HFFc6 (cell line): ENCODE measurements around the gene SMPD3. TPM values are rescaled to one million over a fixed set of nuclear protein-coding genes. Genes with fewer than 3 reads are reported as not detected.

Source experiments
- DNase-seq: peaks from one replicate; pipeline ENCODE4 v3.0.0-alpha.2; 2018
- H3K27ac Mint-ChIP-seq: 2 replicates; pipeline ENCODE4 v1.8.0; 2020; ENCODE audit warnings: mild to moderate bottlenecking, mixed read lengths
- H3K27me3 Mint-ChIP-seq: 2 replicates; pipeline ENCODE4 v1.8.0; 2021; ENCODE audit warnings: mild to moderate bottlenecking, moderate library complexity, mixed read lengths; ENCODE audit not compliant: insufficient read depth
- H3K36me3 Mint-ChIP-seq: 2 replicates; pipeline ENCODE4 v1.8.0; 2021; ENCODE audit warnings: low read depth, mixed read lengths
- H3K4me1 Mint-ChIP-seq: 2 replicates; pipeline ENCODE4 v1.8.0; 2020; ENCODE audit warnings: low read depth, mixed read lengths
- H3K4me3 Mint-ChIP-seq: 2 replicates; pipeline ENCODE4 v1.8.0; 2020; ENCODE audit warnings: mild to moderate bottlenecking, moderate library complexity, mixed read lengths
- H3K9me3 Mint-ChIP-seq: 2 replicates; pipeline ENCODE4 v1.8.0; 2020; ENCODE audit warnings: mild to moderate bottlenecking, mixed read lengths
- CTCF ChIP-seq: fragments of 200-600 bp; sonication (generic); IDR thresholded peaks from 2 replicates; pipeline ENCODE4 v1.5.0; 2021; ENCODE audit warnings: antibody characterized with exemption, mild to moderate bottlenecking
- total RNA-seq, 6 experiments: library from RNA; stranded (reverse); fragmentation: NEBNext Ultra II Directional; extraction: Animal tissue kit (Norgen Biotek cat#: 25700); gene quantifications; 2 replicates in 1 of 6; 3 replicates in 5 of 6; pipeline ENCODE4 v1.2.3, GENCODE V29; 2021

Gene SMPD3
- total RNA-seq, 6 experiments from 2014 or later = 0.05 to 0.73 (median 0.30) TPM

- Mint-ChIP-seq H3K27me3 (peaks cover 30% of the 10 kb centered on the region), H3K4me3 (no peak overlapping the region), H3K9me3 (no peaks in the 10 kb centered on the region), H3K27ac (no peak overlapping the region), H3K4me1 (no peaks in the 10 kb centered on the region), H3K36me3 (no peaks in the 10 kb centered on the region)
- DNase-seq = no peak
- no peak for TF ChIP-seq CTCF
These were observed 73.2 kb downstream of the SMPD3 start for GRCh38 chr16:68374961-68375660.

DNA sequence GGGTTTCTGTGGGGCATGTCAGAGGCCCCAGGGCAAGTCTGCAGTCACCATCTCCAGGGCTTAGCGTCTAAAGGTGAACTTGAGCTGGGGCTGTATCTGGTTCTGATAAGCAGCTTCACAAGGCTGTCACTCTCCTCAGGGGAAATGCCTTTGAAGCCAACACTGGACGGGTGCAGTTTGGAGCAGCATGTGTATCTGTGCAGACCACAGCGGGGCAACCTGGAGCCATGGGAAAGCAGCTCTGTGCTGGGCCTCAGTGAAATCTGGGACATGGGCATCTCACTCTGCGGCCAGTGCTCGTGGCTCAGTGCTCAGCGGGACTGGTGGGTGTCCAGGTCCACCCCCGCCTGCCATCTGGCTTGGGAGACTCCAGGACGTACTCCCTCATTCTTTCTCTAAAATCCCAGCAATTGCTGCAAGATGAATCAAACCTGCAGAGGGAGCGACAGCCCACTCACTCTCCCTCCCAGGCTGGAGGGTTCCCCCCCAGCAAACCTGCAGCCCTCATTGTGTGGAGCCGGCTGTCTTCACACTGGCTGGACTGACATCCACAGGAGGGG is 74.0 kb downstream of the SMPD3 start:
- Mint-ChIP-seq H3K4me1 (no peaks in the 10 kb centered on the region), H3K4me3 (no peak overlapping the region), H3K9me3 (no peaks in the 10 kb centered on the region), H3K36me3 (no peaks in the 10 kb centered on the region), H3K27ac (no peak overlapping the region), H3K27me3 (peaks cover 22% of the 10 kb centered on the region)
- no peak for TF ChIP-seq CTCF
- DNase-seq = no peak

- no peak for DNase-seq
- peaks cover 20% of the 10 kb centered on the region for H3K27me3 Mint-ChIP-seq
- H3K4me1 Mint-ChIP-seq = no peaks in the 10 kb centered on the region
- no peaks in the 10 kb centered on the region for H3K9me3 Mint-ChIP-seq
- no peak overlapping the region for H3K4me3 Mint-ChIP-seq
- H3K27ac Mint-ChIP-seq = no peak overlapping the region
- TF ChIP-seq CTCF = no peak
- H3K36me3 Mint-ChIP-seq = no peaks in the 10 kb centered on the region
These were observed 74.6 kb downstream of the SMPD3 start for GRCh38 chr16:68373528-68374245.

DNA sequence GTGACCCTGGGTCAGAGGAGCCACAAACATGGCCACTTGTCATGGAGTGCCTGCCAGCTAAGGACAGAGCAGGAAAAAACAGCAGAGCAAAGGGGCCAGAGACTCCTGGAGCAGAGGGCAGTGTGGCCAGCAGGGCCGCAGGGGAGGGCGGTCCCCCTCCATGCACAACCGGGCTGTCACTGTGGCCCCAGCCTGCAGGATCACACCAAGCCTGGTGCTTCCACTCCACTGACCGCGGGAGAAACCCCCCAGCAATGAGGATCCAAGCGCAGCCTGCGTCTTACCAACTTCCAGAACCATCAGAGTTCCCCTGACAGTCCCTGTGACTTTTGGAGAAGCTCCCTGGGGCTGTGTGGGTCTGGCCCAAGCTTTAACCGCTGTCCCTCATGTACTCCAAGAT is 75.5 kb downstream of the SMPD3 start:
- Mint-ChIP-seq H3K4me1 (no peaks in the 10 kb centered on the region), H3K27ac (no peak overlapping the region), H3K9me3 (no peaks in the 10 kb centered on the region), H3K27me3 (peaks cover 22% of the 10 kb centered on the region), H3K4me3 (no peak overlapping the region), H3K36me3 (no peaks in the 10 kb centered on the region)
- no peak for DNase-seq
- TF ChIP-seq CTCF = no peak

GRCh38 chr16:68372381-68372720 is 76.0 kb downstream of the SMPD3 start:
- TF ChIP-seq CTCF = no peak
- Mint-ChIP-seq H3K4me1 (no peaks in the 10 kb centered on the region), H3K27ac (no peak overlapping the region), H3K36me3 (no peaks in the 10 kb centered on the region), H3K27me3 (peaks cover 20% of the 10 kb centered on the region), H3K4me3 (no peak overlapping the region), H3K9me3 (no peaks in the 10 kb centered on the region)
- DNase-seq = no peak
